ENCODE measurements around the gene EPB41.

DNA sequence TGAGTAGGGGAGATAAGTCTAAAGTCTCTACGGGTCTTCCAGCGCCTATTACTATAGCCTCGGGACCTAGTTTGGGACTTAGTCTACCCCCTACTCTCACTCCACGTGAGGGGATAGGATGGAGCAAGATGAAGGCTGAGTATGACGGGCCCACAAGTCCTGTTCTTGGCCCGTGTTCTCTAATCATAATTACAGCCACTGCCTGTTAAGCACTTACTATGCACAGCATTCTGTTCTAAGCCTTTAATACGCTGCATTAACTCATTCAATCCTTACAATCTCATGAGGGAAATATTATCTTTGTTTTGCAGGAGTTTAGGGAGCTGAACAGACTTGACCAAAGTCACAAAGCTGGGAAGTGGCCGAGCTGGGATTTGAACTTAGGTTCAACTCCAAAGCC lies 23.9 kb upstream of the EPB41 start:
- TF ChIP-seq CTCF (conservative IDR thresholded peaks at IDR 0.05; ENCODE audit: low read depth, low read length), result no peak
- no peak for TF ChIP-seq POLR2A (IDR thresholded peaks at IDR 0.05; ENCODE audit: low read depth, low read length)
- TF ChIP-seq MXI1 (IDR thresholded peaks at IDR 0.05; ENCODE audit: borderline replicate concordance, low read depth, low read length), result no peak
- no peak for TF ChIP-seq CEBPB (IDR thresholded peaks at IDR 0.05; ENCODE audit: low read depth, low read length)
- TF ChIP-seq MAZ (IDR thresholded peaks at IDR 0.05; ENCODE audit: borderline replicate concordance, low read depth, low read length), result no peak
- no peak for TF ChIP-seq RCOR1 (IDR thresholded peaks at IDR 0.05; ENCODE audit: insufficient replicate concordance, low read length)
- TF ChIP-seq, protein P1, sequence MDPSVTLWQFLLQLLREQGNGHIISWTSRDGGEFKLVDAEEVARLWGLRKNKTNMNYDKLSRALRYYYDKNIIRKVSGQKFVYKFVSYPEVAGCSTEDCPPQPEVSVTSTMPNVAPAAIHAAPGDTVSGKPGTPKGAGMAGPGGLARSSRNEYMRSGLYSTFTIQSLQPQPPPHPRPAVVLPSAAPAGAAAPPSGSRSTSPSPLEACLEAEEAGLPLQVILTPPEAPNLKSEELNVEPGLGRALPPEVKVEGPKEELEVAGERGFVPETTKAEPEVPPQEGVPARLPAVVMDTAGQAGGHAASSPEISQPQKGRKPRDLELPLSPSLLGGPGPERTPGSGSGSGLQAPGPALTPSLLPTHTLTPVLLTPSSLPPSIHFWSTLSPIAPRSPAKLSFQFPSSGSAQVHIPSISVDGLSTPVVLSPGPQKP (IDR thresholded peaks at IDR 0.05; ENCODE audit: borderline replicate concordance, low read depth, low read length), result no peak
- TF ChIP-seq FOS (IDR thresholded peaks at IDR 0.05; ENCODE audit: low read depth, low read length), result no peak
- TF ChIP-seq RAD21 (IDR thresholded peaks at IDR 0.05; ENCODE audit: low read length), result no peak
- TF ChIP-seq MAFK (IDR thresholded peaks at IDR 0.05; ENCODE audit: low read depth, low read length), result no peak
- no peak for TF ChIP-seq SMC3 (IDR thresholded peaks at IDR 0.05; ENCODE audit: low read depth, low read length)

All from IMR-90 (cell line).